Tracheal epithelial cell (primary cell): ENCODE measurements around the gene CCNT1. TPM values are rescaled to one million over a fixed set of nuclear protein-coding genes. Genes with fewer than 3 reads are reported as not detected.

ENCODE experiments used
- total RNA-seq: library from RNA; depleted of rRNA; stranded (reverse); fragments of >200 nt; gene quantifications from 2 replicates; pipeline ENCODE4 v1.2.1, GENCODE V29; 2014

The CCNT1 gene
- 17.8 and 24.9 TPM in 2 replicates for total RNA-seq

GRCh38 chr12:48716493-48717251 is at the start of gene CCNT1:
CCNT1 (minus strand) TSS chr12:48716707; CDS start chr12:48716675, 32 bp downstream.

GRCh38 chr12:48681710-48682532 is 34.6 kb downstream of the CCNT1 start, which contains the start of gene KANSL2:
KANSL2 (minus strand) TSS chr12:48682238; CDS start chr12:48681632, 606 bp downstream.

Other genes starting within 250 kb of the CCNT1 start
- not detected in 2 replicates for gene ANP32D, start 244.1 kb downstream of the CCNT1 start, total RNA-seq
- gene C12orf54, start 234.2 kb downstream of the CCNT1 start, total RNA-seq = 3.4 TPM in 1 of 2 replicates, not detected in the other
- not detected in 2 replicates for gene OR8S1, start 191.1 kb downstream of the CCNT1 start, total RNA-seq
- gene LALBA, start 146.7 kb downstream of the CCNT1 start, total RNA-seq = not detected in 2 replicates
- 35.9 and 67.6 TPM in 2 replicates for gene KANSL2, start 34.5 kb downstream of the CCNT1 start, total RNA-seq
- 12.8 and 20.7 TPM in 2 replicates for gene ADCY6, start 72.4 kb upstream of the CCNT1 start, total RNA-seq
- 9.6 and 21.4 TPM in 2 replicates for gene CACNB3, start 101.8 kb upstream of the CCNT1 start, total RNA-seq
- gene DDX23, start 135.5 kb upstream of the CCNT1 start, total RNA-seq = 62.7 and 81.0 TPM in 2 replicates
- 0.43 and 7.5 TPM in 2 replicates for gene RND1, start 149.2 kb upstream of the CCNT1 start, total RNA-seq
- 5.8 and 9.2 TPM in 2 replicates for gene FKBP11, start 208.8 kb upstream of the CCNT1 start, total RNA-seq
- gene ARF3, start 240.8 kb upstream of the CCNT1 start, total RNA-seq = 26.6 and 34.9 TPM in 2 replicates